OCI-LY7 (cell line): ENCODE data around the gene PSKH1. TPM values are rescaled to one million over a fixed set of nuclear protein-coding genes. Genes with fewer than 3 reads are reported as not detected.

Experiments used
- BruUV-seq: library from RNA; stranded (reverse); fragments of 400-500 nt; replicated peaks from 2 replicates; lab custom pipeline; 2021; lab: Mats Ljungman, UMichigan
- CTCF ChIA-PET: fragments of 300-600 bp; sonication (Branson Sonifier 250); formaldehyde crosslinking; loops from one replicate; lab custom pipeline; 2022; ENCODE audit warnings: antibody characterized with exemption; ENCODE audit not compliant: unreplicated experiment; lab: Charles Lee
- POLR2A ChIA-PET: fragments of 300-600 bp; sonication (Branson Sonifier 250); formaldehyde crosslinking; loops from one replicate; lab custom pipeline; 2022; ENCODE audit warnings: antibody characterized with exemption; lab: Charles Lee
- DNase-seq: peaks from one replicate; pipeline ENCODE4 v3.0.0-alpha.2; 2015; ENCODE audit warnings: low spot score
- H2AFZ ChIP-seq: fragments of 200-600 bp; sonication (generic), shearing (Covaris generic); 2 replicates; pipeline ENCODE4 v1.6.1; 2014; ENCODE audit warnings: mild to moderate bottlenecking, antibody characterized with exemption, low read length, moderate library complexity
- H3K27ac ChIP-seq: fragments of 200-600 bp; sonication (generic); 2 replicates; pipeline ENCODE4 v1.5.1; 2014; ENCODE audit warnings: mixed run types, low read depth, mild to moderate bottlenecking, moderate library complexity, low read length, inconsistent platforms; ENCODE audit not compliant: poor library complexity, severe bottlenecking
- H3K36me3 ChIP-seq: fragments of 200-600 bp; sonication (generic); 2 replicates; pipeline ENCODE4 v1.6.1; 2014; ENCODE audit warnings: mild to moderate bottlenecking, antibody characterized with exemption, low read length, moderate library complexity, mixed read lengths; ENCODE audit not compliant: insufficient read depth
- H3K4me1 ChIP-seq: fragments of 200-600 bp; sonication (generic); 2 replicates; pipeline ENCODE4 v1.5.1; 2014; ENCODE audit warnings: mild to moderate bottlenecking, low read length; ENCODE audit not compliant: insufficient read depth, poor library complexity, severe bottlenecking
- H3K4me2 ChIP-seq: fragments of 200-600 bp; sonication (generic); 2 replicates; pipeline ENCODE4 v1.6.1; 2014; ENCODE audit warnings: mild to moderate bottlenecking, low read length
- H3K4me3 ChIP-seq: fragments of 200-600 bp; sonication (generic); 2 replicates; pipeline ENCODE4 v1.5.1; 2014; ENCODE audit warnings: mild to moderate bottlenecking, low read depth, low read length; ENCODE audit not compliant: poor library complexity, severe bottlenecking
- H3K79me2 ChIP-seq: fragments of 200-600 bp; sonication (generic); 2 replicates; pipeline ENCODE4 v1.6.1; 2016; ENCODE audit warnings: low read depth, mild to moderate bottlenecking, low read length, moderate library complexity, mixed read lengths; ENCODE audit not compliant: insufficient read depth
- H3K9me2 ChIP-seq: fragments of 200-600 bp; sonication (generic); 2 replicates; pipeline ENCODE4 v1.6.1; 2016; ENCODE audit warnings: mild to moderate bottlenecking, low read length, mixed read lengths; ENCODE audit not compliant: insufficient read depth
- H3K9me3 ChIP-seq: fragments of 200-600 bp; sonication (generic); 2 replicates; pipeline ENCODE4 v1.6.1; 2014; ENCODE audit warnings: mild to moderate bottlenecking, mixed run types, low read length, mixed read lengths
- H4K20me1 ChIP-seq: fragments of 200-600 bp; sonication (generic); 2 replicates; pipeline ENCODE4 v1.6.1; 2014; ENCODE audit warnings: mild to moderate bottlenecking, antibody characterized with exemption, low read length, moderate library complexity, mixed read lengths; ENCODE audit not compliant: insufficient read depth
- EZH2phosphoT487 ChIP-seq: fragments of 200-600 bp; sonication (generic); IDR thresholded peaks from 2 replicates; pipeline ENCODE4 v1.6.1; 2018; ENCODE audit warnings: low read depth, borderline replicate concordance, mild to moderate bottlenecking, mixed run types, antibody characterized with exemption, low read length, moderate library complexity, mixed read lengths
- intact Hi-C: fragments of 100-400 bp; cut with micrococcal nuclease; formaldehyde crosslinking; loops from one replicate; pipeline ENCODE4 v1.10.0; 2022; ENCODE audit not compliant: unreplicated experiment
- total RNA-seq, 2 experiments: library from RNA; depleted of rRNA in 1 of 2; stranded (reverse); fragments of >200 nt in 1 of 2; shearing (Covaris generic) in 1 of 2; gene quantifications; 2 replicates each; pipeline ENCODE4 v1.2.3, GENCODE V29; 2014 to 2022
- TF ChIP-seq, protein P1 (sequence below): fragments of 200-600 bp; sonication (generic); conservative IDR thresholded peaks from 2 replicates; pipeline ENCODE4 v1.5.1; 2014; ENCODE audit warnings: mild to moderate bottlenecking, antibody characterized with exemption, low read length, moderate library complexity, mixed read lengths

Gene PSKH1
- total RNA-seq, 2 experiments from 2014 or later = 10.4 to 27.1 TPM

DNA sequence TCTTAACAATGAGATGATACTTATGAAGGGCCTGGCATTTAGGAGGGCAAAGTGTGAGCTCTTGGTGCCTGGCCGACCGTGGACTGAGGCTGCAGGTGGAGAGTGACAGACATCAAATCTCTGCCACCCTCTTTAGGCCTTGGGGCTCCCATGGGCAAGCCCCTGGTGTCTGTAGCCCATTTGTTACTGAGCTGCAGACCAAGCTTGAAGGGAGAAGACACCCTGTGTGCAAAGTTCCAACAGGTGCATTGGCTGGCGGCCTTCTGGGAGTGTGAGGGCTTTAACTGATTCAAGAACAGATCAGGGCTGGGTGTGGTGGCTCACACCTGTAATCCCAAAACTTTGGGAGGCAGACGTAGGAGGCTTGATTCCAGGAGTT lies 39.4 kb downstream of the PSKH1 start:
- Histone ChIP-seq H3K9me3 (no peaks in the 10 kb centered on the region), H2AFZ (no peak overlapping the region), H3K36me3 (peaks cover 55% of the 10 kb centered on the region), H3K79me2 (peaks cover 4% of the 10 kb centered on the region; the same call in 1 of the 2 replicates), H3K4me1 (peaks cover 20% of the 10 kb centered on the region), H3K27ac (no peak overlapping the region), H4K20me1 (peaks cover 4% of the 10 kb centered on the region; the same call in 1 of the 2 replicates), H3K9me2 (no peaks in the 10 kb centered on the region), H3K4me2 (no peak overlapping the region), H3K4me3 (no peak overlapping the region)
- BruUV-seq = no TSS peak
- intact Hi-C loops = no loop called here
- DNase-seq = no peak
- no peak for TF ChIP-seq EZH2phosphoT487
- TF ChIP-seq, protein P1, sequence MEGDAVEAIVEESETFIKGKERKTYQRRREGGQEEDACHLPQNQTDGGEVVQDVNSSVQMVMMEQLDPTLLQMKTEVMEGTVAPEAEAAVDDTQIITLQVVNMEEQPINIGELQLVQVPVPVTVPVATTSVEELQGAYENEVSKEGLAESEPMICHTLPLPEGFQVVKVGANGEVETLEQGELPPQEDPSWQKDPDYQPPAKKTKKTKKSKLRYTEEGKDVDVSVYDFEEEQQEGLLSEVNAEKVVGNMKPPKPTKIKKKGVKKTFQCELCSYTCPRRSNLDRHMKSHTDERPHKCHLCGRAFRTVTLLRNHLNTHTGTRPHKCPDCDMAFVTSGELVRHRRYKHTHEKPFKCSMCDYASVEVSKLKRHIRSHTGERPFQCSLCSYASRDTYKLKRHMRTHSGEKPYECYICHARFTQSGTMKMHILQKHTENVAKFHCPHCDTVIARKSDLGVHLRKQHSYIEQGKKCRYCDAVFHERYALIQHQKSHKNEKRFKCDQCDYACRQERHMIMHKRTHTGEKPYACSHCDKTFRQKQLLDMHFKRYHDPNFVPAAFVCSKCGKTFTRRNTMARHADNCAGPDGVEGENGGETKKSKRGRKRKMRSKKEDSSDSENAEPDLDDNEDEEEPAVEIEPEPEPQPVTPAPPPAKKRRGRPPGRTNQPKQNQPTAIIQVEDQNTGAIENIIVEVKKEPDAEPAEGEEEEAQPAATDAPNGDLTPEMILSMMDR = no peak
- CTCF ChIA-PET = interaction anchor here (0.9 kb wide), 1 partner anchor 36 kb away, joined by 3 read pairs; no protein-coding TSS in a partner anchor
- POLR2A ChIA-PET = interaction anchor here (1.0 kb wide), 1 partner anchor 313 kb away, joined by 5 read pairs; the partner anchor contains the start of gene PLA2G15

GRCh38 chr16:67933805-67934204 lies 40.8 kb downstream of the PSKH1 start:
- H3K36me3 ChIP-seq = peaks cover 45% of the 10 kb centered on the region
- no peaks in the 10 kb centered on the region for H3K9me3 ChIP-seq
- H2AFZ ChIP-seq = no peak overlapping the region
- H3K4me2 ChIP-seq = no peak overlapping the region
- POLR2A ChIA-PET = interaction anchor here (0.5 to 0.6 kb wide), 2 partner anchors 114 to 126 kb away, joined by 3 to 5 read pairs; no protein-coding TSS in a partner anchor
- H3K4me3 ChIP-seq = no peak overlapping the region
- peaks cover 4% of the 10 kb centered on the region; the same call in 1 of the 2 replicates for H3K79me2 ChIP-seq
- intact Hi-C loops = no loop called here
- BruUV-seq = no TSS peak
- TF ChIP-seq, protein P1 = no peak
- no peak for TF ChIP-seq EZH2phosphoT487
- no peak for DNase-seq
- H4K20me1 ChIP-seq = no peaks in the 10 kb centered on the region
- H3K9me2 ChIP-seq = no peaks in the 10 kb centered on the region
- no peak overlapping the region for H3K27ac ChIP-seq
- CTCF ChIA-PET = interaction anchor here (0.5 to 0.6 kb wide), 2 partner anchors 13 to 809 kb away, joined by 3 read pairs; no protein-coding TSS in a partner anchor
- H3K4me1 ChIP-seq = peaks cover 21% of the 10 kb centered on the region
